HG02884 (cell line): Measurements from ENCODE around the gene MCAM.
A peak's percentile ranks its signal among the peaks of the same experiment; 100 is the strongest.

ENCODE experiments used
- ATAC-seq: cut with Tn5 transposase; IDR thresholded peaks from one replicate; pipeline ENCODE4 v1.9.1; 2021; ENCODE audit warnings: mild to moderate bottlenecking, moderate library complexity; ENCODE audit not compliant: unreplicated experiment

The MCAM gene

DNA sequence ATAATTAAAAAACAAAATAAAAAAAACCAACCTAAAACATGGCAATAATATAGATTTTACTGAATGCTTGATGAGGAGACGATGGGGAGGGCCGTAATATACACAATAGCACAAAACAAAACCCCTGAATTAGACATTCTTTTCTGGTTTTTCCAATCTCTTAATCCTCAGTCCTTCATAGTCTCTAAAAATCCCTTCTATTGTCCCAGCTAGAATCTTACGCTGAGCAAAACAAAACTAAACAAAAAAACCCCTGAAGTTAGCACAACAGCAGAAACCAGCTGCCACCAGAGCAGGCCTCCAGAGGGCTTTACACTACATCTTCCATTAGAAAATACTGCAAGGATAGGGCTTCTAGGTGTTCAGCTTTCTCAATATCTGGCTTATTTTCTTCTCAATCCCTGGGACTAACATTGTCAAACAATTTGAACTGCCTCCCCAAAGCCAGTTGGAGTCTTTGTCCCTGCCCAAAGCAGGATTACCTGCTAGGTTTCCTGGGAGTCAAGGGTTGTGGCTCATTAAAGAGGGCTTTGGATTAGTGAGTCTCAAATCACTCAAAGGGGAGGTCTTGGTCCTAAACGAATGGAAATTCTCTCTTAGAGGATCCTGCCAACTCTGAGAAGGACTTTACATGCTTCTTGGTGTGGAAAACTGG is 15.3 kb upstream of the MCAM start:
- no peak for ATAC-seq

DNA sequence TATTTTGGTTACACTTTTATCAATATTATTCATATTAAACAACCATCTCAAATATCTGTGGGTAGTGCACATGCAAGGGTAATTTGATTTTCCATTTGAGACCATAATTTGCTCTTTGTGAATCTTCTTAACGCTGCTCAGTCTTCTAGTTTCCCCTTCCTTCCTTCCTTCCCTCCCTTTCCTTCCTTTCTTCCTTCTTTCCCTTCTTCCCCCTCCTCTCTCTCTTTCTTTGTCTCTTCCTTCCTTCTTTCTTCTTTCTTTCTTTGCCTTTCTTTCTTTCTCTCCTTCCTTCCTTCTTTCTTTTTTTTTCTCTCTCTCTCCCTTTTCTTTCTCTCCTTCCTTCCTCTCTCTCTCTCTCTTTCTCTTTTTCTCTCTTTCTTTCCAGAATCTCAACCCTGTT is 13.3 kb upstream of the MCAM start:
- ATAC-seq = no peak

DNA sequence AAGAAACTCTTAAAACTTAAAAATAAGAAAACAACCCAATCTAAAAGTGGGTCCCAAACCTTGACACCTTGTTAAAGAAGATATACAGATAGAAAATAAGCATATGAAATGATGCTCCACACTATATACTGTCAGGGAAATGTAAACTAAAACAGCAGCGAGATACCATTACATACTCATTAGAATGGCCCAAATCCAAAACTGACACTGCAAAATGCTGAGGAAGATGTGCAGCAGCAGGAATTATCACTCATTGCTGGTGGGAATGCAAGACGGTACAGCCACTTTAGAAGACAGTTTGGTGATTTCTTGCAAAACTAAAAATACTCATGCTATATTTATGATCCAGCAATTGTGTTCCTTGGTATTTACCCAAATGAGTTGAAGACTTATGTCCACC is 12.4 kb upstream of the MCAM start:
- no peak for ATAC-seq

DNA sequence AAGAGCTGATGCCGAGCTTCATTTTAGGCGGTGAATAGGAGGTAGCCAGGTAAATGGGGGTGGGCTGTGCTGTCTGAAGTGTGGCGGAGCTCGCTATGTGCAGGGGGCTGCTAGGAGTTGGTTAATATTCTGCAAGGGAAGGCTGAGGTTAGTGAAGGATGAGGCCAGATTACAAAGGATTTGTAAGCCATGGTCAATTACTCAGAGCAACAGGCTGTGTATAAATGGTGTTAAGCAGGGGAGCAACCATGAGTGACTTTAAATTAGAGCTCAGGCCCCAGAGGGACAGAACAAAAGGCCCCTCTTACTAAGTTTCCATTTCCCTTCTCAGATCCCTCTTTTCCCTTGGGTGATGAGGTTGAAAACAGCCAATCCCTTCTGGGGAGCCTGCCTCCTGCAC is 7.3 kb upstream of the MCAM start:
- no peak for ATAC-seq

DNA sequence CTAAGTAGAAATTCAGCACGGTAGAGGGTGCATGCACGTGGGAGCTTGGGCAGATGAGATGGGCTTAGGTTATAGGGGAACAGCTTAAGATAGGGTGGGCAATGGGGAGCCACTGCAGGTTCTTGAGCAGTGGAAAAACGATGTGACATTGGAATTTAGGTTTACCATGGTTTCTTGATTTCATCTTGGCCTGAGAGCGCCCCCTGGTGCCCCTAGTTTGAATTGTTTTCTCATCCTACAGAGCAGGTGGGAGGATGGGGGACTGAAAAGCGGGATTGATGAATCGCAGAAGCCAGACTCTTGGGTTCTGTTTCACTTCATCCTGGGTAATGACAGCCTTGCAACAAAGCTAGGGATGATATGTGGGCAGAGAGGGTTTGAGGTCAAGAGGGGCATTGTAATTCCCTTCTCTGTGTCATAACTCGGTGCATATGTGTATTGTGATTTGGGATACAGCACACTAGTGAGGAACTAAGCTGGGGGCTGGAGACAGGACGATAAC is 6.7 kb upstream of the MCAM start:
- ATAC-seq = no peak

DNA sequence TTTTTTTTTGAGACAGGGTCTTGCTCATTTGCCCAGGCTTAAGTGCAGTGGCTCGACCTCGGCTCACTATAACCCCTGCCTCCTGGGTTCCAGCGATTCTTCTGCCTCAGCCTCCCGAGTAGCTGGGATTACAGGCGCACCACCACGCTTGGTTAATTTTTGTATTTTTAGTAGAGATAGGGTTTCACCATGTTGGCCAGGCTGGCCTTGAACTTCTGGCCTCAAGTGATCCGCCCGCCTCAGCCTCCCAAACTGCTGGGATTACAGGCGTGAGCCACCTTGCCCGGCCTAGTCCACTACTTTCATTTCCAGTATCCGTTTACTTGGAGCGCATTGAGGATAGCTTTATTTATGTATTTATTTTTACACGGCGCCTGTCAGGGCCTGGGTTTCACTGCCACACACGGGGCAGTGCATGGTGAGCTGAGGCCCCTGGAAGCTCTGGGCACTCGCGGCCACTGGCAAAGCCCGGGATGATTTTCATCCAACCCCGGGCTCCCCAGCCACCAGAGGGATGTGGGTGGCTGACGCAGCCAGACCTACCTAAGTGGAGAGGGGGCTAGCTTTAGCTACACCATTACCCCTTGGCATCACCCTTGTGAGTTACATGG is 6.1 kb upstream of the MCAM start:
- no peak for ATAC-seq

DNA sequence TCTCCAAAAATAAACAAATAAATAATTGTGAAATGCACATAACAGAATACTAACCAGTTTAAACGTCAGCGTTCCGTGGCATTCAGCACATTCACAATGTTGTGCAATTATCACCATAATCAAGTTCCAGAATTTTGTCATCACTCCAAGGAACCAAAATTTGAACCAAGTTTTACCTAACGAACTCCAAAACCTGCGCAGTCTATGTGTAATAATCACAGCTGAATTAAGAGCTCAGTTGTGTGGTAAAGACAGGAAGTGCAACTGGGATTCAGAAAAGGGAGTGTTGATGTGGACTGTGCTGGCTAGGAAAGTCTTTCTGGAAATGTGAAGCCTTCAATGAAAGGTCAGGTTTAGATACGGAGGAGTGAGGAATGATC is 5.4 kb upstream of the MCAM start:
- no peak for ATAC-seq

DNA sequence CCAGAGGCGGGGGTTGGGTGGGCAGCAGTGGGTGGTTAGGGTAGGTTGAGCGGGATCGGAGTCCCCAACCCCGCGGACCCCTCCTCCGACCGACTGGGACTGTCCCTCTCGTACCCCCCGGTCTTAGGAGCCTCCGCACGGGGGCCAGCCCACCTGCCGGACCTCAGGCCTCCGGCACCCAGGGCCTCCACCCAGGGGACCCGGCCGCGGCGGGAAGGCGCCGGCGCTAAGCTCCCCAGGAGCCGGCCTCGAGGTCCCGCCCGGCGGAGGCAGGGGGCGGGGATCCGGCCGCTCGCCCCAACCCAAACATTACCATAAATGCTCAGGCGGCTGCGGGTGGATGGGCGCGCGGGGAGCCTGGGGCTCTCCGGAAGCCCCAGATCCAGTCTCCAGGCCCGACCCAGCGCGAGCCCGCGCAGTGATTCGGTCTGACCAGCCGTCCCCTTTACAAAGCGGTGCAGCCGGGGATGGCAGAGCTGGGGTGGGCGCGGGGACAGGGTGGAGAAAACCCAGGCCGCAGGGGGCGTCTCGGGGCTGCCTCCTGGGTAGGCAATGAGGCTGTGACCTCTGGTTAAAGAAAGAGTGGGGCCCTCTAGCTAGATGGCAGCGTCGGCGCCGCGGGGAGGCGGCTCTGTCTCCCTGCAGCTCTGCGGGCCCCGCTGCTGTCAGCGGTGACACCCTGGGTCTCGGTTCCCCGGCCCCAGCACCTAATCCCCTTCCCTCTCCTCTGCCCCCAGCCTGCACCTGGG is 4.0 kb upstream of the MCAM start:
- ATAC-seq = peak; percentile 44

DNA sequence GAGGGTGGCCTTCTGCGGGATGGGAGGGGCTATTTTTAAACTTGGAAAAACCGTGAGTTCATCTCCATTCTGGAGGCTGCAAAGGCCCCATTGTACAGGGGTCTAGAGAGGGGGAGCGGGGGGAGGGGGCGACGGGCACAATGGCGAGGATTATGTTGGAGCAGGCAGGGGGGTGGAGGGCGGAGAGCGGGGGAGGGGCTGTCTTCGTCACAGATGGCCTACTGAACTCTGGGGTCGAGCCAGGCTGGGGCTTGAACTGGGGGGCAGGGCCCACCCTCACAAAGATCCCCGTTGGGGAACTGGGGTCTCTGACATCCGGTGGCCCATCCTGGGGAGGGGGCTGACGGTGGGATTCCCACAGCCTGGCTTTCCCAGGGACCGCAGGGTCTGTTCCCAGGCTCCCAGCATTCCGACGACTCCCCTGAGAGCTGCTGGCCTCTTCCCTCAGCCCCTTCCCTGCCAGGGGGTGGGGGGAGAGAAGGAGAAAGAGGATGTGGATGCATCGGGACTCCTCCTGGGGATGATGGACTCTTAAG is 3.4 kb upstream of the MCAM start:
- no peak for ATAC-seq

DNA sequence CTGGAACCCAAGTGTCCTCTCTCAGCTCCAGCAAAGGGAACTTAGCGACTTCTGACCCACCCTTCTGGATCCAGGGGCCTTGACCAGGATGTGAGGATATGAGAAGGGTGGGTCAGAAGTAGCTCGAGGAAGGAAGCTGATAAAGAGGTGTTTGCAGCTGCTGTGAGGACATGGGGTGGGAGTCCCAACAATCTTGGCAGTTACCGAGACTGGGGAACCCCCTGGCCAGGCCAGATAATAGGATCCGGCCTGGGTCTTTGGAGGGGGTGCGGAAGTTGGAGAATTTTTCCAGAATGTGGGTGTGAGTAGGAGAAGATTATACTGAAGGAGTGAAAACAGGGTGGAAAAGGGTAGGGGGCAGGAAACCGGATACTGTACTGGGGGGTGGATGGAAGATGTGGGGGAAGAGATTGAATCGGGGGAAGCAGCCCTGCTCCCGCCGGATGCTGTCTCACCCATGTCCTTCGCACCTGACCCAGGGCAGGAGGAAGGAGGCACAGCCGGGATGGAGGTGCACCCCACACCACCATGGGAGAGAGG is 2.8 kb upstream of the MCAM start:
- no peak for ATAC-seq

DNA sequence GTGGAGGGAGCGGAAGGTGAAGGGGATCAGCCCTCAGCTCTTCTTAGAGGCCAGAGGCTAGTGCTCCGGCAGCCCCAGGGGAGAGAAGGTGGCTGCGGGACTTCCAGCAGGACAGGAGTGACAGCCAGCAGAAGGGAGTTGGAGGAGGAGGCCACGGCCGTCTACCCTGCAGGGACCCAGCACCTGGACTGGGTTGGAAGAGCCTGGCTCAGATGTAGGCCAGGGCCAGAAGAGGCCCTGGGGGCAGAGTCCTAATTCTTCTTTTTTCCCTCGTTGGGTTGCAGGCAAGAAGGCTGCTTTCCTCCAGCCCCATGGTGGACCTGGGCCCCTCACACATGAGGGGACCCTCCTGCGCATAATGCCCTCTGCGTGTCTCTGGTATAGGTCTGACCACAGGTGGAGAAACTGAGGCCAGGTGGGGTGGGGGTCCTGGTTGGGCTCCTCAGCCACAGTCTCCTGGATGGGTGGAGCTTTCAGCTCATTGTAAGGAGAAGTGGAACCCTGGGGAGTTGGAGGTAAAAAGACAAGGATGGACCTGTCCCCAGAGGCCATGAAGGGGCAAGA is 2.3 kb upstream of the MCAM start:
- ATAC-seq = no peak

DNA sequence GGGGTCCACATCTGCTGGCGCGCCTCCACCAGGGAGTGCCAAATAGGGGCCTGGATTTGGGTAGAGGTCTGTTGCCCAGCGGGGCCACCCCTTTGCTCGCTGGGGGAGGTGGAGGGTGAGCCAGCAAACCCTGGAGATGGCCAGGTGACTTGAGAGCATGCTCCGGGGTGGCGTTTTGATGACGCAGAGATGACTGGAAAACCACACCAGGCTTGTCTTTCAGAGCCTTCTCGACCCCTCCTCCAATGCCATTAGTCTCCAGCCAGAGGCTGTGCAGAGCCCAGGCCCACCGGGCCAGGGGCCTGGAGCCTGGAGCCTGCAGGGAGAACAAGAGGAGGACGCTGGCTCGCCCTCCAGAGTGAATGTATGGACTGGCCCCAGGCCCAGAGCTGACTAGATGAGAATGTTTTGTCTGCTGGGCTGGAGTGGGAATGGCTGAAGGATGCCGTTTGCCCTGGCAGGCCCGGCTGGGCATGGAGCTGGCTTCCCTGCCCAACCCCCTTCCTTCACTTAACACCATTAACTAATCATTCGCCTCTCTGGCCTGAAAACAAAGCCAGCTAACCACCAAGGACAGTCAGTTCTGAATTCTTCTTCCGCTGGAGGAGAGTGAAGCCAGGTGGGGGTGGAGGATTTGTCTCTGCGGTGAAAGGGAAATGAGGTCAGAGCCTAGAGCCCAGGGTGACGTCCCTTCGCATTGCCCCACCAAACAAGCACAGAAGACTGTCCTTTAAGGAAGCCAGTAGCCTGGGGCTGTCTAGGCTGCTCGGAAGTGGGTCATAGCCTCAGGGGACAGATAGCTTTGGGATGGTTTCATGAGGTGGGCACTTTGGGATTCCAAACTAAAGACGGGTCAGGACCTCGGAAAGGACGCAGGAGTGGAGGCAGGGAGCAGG is 1.6 kb upstream of the MCAM start:
- no peak for ATAC-seq

DNA sequence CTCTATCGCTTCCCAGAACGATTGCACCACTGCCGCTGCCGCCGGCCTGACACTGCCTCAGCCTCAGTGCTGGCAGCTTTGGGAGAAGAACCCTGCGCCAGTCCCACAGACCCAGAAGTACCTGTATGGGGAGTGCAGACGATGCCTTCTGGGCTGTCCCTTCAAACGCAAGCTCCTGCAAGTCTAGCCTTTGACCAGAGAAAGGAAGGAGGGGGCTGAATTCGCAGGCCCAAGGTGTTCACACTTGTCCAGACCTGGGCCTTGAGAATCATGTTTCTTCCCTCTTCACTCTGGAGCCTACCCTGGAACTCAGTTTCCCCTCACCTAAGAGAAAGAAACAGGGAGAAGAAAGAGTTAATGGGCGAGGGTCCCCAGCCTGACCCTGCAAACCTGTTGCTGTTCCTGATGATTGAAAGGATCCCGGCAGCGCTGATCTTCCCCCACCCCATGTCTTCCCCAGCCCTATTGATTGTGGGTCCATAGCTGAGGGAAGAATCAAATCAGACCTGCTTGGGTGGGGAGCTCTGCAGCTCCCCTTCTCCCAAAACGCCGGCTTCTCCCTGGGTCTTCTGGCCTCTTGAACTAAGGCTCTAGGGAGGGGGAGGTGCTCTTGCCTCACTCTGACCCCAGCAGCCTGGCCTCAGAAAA is 786 bp upstream of the MCAM start:
- ATAC-seq = no peak

DNA sequence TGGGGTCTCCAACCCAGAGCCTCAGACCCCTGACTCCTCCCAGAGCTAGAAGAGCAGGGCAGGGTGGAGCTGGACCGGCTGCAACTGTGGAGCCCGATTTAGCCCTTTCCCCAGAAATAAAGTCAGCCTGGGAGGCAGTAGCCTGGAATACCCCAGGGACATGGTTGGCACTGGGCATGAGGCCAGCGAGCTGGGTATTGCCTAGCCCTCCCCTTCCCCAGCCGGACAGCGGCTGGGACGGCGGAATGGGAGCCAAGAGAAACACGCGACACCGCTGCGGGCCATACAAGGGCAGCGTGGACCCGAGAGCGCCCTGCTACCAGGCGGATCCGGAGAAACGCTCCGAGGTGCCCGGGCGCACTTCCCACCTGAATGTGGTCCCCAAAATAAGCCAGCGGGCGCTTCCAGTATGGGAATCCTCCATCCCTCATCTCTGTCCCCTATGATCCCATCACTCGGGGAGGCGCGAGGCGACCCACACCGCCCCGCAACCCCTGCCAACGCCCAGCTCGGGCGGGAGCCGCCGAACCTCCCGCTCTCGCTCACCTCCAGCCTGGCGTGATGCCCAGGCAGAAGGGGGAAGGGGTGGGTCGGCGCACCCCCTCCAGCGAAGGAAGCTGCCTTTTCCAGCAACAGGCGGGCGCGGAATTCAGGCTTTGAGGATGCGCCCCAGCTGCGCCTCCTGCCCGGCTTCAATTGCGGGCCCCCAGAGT is 758 bp downstream of the MCAM start:
- ATAC-seq = no peak

DNA sequence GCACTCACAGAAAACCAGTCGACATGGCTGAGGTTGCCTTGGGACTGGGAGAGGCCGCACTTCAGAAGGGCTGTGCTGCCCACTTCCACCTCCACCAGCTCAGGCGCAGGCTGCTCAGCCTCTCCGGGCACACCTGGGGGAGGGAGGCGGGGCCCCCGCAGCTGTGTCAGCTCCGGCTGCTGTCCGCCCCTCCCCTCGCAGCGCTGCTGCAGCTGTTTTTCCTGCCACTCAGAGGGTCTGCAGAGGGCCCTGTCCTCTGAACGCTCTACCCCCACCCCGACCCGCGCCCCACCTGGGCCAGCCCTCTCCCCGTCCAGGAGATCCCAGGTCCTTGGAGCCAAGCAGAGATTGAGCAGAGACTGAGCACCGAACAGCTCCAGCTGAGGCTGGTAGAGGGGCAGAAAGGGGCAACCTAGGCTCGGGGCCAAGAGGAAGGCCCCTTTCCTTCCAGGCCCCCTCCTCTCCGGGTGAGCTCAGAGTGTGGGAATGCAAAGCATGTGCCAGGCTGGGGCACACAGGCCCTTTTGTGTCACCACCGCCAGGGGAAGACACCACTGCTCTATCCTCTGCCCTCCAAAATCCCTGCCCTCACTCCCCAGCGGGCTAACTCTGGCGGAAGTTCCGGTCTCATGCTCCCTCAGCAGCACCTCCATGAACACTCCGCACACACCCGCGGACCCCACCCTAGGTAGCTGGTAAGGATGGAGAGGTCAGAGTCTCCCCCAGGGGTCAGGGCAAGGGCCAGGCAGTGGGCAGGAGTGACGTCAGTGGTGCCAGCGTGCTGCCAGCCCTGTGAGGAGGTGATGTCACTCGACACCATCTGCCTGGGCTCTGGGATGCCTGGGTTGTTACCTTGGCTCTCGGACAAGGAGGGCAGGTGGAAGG is 1.6 kb downstream of the MCAM start:
- no peak for ATAC-seq

DNA sequence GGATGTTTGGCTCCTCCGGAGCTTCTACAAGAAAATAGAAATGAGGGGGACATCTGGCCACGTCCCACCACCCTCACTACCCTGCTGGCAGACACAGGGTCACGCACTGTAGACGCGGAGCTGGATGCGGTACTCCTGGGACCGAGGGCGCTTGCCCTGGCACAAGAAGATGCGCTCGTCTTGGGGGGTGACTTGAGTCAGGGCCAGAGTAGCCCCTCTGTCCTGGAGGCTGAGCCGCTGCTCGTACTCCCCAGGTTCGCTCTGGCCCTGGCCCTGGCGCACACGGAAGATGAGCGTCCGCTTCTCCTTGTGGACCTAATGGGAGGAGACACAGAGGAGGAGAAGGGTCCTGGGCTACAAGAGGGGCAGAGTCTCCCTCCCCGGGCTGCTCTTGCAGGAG is 2.2 kb downstream of the MCAM start:
- ATAC-seq = no peak

DNA sequence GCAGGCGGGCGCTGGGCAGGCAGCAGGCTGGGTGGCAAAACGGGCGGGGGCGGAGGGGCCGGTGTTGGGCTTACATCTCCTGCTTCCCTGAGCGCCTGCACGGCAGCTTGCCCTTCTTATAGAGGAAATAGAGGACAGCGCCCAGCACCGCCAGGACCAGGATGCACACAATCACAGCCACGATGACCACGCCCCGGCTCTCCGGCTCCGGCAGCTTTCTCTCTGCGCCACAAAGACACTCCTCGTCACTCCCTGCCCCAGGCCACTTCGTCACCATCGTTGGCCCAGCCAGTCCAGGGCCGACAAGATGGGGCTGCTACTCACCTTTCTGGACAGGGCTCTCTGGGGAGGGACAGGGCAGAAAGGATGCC is 6.3 kb downstream of the MCAM start:
- no peak for ATAC-seq

DNA sequence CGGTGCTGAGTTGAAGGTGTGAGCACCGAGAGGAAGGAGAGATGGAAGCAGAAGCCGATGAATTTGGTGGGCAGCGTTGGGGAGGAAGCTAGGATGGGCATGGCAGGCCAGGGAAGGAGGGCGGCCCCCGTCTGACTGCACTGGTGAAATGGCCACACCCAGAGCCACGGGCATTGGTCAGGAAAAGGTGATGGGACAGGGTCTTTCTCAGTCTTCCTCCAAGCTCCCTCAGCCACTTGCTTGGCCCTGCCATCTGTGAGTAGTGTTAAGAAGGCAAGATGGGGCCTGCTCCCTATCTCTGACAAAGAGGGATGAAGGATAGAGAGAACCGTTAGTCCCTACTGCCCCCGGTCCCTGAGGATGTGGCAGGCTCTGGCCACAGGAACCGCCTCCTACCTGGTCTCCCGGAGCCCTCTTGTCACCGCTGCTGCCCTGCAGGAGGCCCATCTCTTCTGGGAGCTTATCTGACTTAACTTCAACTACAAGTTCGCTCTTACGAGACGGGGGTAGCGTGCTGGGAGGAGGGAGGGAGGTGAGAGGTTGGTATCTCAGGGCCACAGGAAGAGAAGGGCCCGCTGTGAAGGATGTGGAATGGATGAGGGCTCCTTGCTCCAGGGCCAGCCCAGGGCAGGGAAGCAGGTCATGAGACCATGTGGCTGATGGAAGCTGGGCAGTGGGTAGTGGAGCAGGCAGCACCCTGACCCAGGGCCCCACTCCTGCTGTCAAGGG is 6.8 kb downstream of the MCAM start:
- ATAC-seq = no peak
